ENCODE data around the gene GATD1.

The GATD1 gene

GRCh38 chr11:819129-819931, 42.0 kb upstream of the GATD1 start:
- DNase-seq (ENCODE audit: low spot score) = peak; percentile 97
- TF ChIP-seq, protein P1, sequence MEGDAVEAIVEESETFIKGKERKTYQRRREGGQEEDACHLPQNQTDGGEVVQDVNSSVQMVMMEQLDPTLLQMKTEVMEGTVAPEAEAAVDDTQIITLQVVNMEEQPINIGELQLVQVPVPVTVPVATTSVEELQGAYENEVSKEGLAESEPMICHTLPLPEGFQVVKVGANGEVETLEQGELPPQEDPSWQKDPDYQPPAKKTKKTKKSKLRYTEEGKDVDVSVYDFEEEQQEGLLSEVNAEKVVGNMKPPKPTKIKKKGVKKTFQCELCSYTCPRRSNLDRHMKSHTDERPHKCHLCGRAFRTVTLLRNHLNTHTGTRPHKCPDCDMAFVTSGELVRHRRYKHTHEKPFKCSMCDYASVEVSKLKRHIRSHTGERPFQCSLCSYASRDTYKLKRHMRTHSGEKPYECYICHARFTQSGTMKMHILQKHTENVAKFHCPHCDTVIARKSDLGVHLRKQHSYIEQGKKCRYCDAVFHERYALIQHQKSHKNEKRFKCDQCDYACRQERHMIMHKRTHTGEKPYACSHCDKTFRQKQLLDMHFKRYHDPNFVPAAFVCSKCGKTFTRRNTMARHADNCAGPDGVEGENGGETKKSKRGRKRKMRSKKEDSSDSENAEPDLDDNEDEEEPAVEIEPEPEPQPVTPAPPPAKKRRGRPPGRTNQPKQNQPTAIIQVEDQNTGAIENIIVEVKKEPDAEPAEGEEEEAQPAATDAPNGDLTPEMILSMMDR (IDR thresholded peaks at IDR 0.05; ENCODE audit: extremely low read depth, insufficient read depth, missing control alignments) = no peak
- in situ Hi-C loops (cut with MboI; ENCODE audit: low pct_unique_long_range_greater_than_20kb, low sequenced_read_pairs, unreplicated experiment) = no loop called here

DNA sequence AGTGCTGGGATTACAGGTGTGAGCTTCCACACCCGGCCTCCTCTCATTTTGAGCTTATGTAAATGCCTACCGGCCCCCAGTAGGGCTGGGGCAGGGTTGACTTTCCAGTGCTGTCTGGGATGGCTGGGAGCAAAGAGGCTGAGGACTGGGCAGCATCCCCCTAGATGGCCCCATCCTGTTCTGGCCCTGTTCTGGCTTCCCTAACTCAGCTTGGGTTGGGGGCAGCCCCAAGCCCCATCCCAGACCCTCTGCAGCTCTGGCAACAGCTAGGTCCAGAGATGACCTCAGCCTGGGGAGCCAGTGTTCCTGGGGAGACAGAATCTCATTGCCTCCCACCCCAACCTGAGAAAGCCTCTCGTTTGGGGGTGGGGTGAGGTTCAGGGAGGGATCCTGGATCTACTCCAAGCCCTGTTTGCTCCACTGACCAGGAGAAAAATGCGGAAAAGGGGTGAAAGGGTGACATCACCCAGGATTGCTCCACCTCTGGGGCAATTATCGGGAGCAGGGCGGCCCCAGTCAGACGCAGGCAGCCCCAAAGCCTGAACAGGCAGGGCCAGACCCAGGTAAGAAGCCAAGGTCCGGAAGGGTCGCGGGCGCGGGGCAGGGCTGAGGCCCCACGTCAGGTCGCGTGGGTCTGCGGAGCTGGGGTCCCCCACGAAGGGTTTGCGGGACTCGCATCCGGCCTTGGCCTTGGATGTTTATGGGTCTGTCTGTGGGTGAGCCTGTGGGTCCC, 41.3 kb upstream of the GATD1 start, which contains the start of gene PNPLA2:
Gene PNPLA2, plus strand, starts transcription at position 519 of the 733 bp plus-strand sequence. CDS start 805 bp downstream, outside the sequence.
- DNase-seq (ENCODE audit: low spot score) = no peak
- in situ Hi-C loops (cut with MboI; ENCODE audit: low pct_unique_long_range_greater_than_20kb, low sequenced_read_pairs, unreplicated experiment) = no loop called here
- TF ChIP-seq, protein P1 (IDR thresholded peaks at IDR 0.05; ENCODE audit: extremely low read depth, insufficient read depth, missing control alignments) = no peak

DNA sequence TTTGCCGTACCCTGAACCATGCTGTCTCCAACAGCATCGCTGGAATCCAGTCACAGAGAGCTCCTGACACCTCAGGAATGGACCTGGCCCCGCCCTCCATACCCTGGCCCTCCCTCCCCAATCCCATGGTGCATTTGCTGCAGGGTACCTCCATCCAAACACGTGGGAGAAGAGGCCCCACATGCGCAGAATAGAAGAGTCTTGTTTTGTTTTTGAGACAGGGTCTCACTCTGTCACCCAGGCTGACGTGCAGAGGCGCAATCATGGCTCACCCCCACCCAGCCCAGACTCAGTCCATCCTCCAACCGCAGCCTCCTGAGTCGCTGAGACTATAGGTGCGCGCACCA, 39.1 kb upstream of the GATD1 start:
- in situ Hi-C loops (cut with MboI; ENCODE audit: low pct_unique_long_range_greater_than_20kb, low sequenced_read_pairs, unreplicated experiment) = no loop called here
- no peak for DNase-seq (ENCODE audit: low spot score)
- TF ChIP-seq, protein P1 (IDR thresholded peaks at IDR 0.05; ENCODE audit: extremely low read depth, insufficient read depth, missing control alignments) = no peak

GRCh38 chr11:815675-816432, 38.6 kb upstream of the GATD1 start:
- in situ Hi-C loops (cut with MboI; ENCODE audit: low pct_unique_long_range_greater_than_20kb, low sequenced_read_pairs, unreplicated experiment) = no loop called here
- TF ChIP-seq, protein P1 (IDR thresholded peaks at IDR 0.05; ENCODE audit: extremely low read depth, insufficient read depth, missing control alignments) = no peak
- no peak for DNase-seq (ENCODE audit: low spot score)

- TF ChIP-seq, protein P1 (IDR thresholded peaks at IDR 0.05; ENCODE audit: extremely low read depth, insufficient read depth, missing control alignments) = no peak
- in situ Hi-C loops (cut with MboI; ENCODE audit: low pct_unique_long_range_greater_than_20kb, low sequenced_read_pairs, unreplicated experiment) = no loop called here
- no peak for DNase-seq (ENCODE audit: low spot score)
These were observed 36.3 kb upstream of the GATD1 start for GRCh38 chr11:813456-814096.

DNA sequence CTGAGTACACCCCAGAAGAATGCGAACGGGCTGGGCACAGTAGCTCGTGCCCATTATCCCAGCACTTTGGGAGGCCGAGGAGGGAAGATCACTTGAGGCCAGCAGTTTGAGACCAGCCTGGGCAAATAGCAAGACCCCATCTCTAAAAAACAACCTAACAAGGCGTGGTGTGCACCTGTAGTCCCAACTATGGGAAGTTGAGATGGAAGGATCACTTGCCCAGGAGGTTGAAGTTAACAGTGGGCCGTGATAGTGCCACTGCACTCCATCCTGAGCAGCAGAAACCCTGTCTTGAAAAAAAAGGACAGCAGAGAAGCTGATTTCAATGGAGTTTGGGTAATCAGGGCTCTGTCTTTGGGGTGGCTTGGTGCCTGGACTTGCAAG, 35.8 kb upstream of the GATD1 start:
- TF ChIP-seq, protein P1 (IDR thresholded peaks at IDR 0.05; ENCODE audit: extremely low read depth, insufficient read depth, missing control alignments) = no peak
- in situ Hi-C loops (cut with MboI; ENCODE audit: low pct_unique_long_range_greater_than_20kb, low sequenced_read_pairs, unreplicated experiment) = no loop called here

More for the DNA sequence above, 35.8 kb upstream of the GATD1 start:
- no peak for DNase-seq (ENCODE audit: low spot score)
